WTC11 (cell line): ENCODE data around the gene COMTD1.

Experiments
- ATF2 ChIP-seq: sonication (generic); formaldehyde crosslinking; IDR thresholded peaks from 2 replicates; pipeline ENCODE4 v1.8.1; 2022; ENCODE audit warnings: low read depth, missing genetic modification reagents, borderline replicate concordance
- CTCF ChIP-seq: fragments of 200-600 bp; IDR thresholded peaks from 2 replicates; pipeline ENCODE4 v1.8.0; 2022; ENCODE audit warnings: antibody characterized with exemption
- E2F1 ChIP-seq: sonication (generic); formaldehyde crosslinking; IDR thresholded peaks from 2 replicates; pipeline ENCODE4 v1.8.0; 2022; ENCODE audit warnings: mild to moderate bottlenecking, missing genetic modification reagents
- ELF4 ChIP-seq: sonication (generic); formaldehyde crosslinking; IDR thresholded peaks from 2 replicates; pipeline ENCODE4 v1.8.1; 2022; ENCODE audit warnings: low read depth, mild to moderate bottlenecking, moderate library complexity, missing genetic modification reagents
- HMGA2 ChIP-seq: fragments of 250-450 bp; sonication (Bioruptor Pico); IDR thresholded peaks from 2 replicates; pipeline ENCODE4 v1.4.0; 2021; ENCODE audit warnings: mild to moderate bottlenecking, moderate library complexity
- NFYB ChIP-seq: sonication (generic); formaldehyde crosslinking; conservative IDR thresholded peaks from 2 replicates; pipeline ENCODE4 v1.8.0; 2022; ENCODE audit warnings: low read depth, missing genetic modification reagents
- NR2C2 ChIP-seq: sonication (generic); formaldehyde crosslinking; IDR thresholded peaks from 2 replicates; pipeline ENCODE4 v1.8.0; 2022; ENCODE audit warnings: mild to moderate bottlenecking, missing genetic modification reagents
- TEAD1 ChIP-seq: sonication (generic); formaldehyde crosslinking; IDR thresholded peaks from 2 replicates; pipeline ENCODE4 v1.8.0; 2022; ENCODE audit warnings: mild to moderate bottlenecking, missing genetic modification reagents
- TEAD4 ChIP-seq: sonication (generic); formaldehyde crosslinking; IDR thresholded peaks from 2 replicates; pipeline ENCODE4 v1.8.0; 2022; ENCODE audit warnings: mild to moderate bottlenecking, missing genetic modification reagents
- TP53 ChIP-seq: sonication (generic); formaldehyde crosslinking; IDR thresholded peaks from 2 replicates; pipeline ENCODE4 v1.8.1; 2023; ENCODE audit warnings: mild to moderate bottlenecking, missing genetic modification reagents
- USF1 ChIP-seq: sonication (generic); formaldehyde crosslinking; IDR thresholded peaks from 2 replicates; pipeline ENCODE4 v1.8.0; 2022; ENCODE audit warnings: mild to moderate bottlenecking, missing genetic modification reagents
- TF ChIP-seq, protein P1 (sequence below): fragments of 250-450 bp; sonication (Bioruptor Pico); IDR thresholded peaks from 2 replicates; pipeline ENCODE4 v1.9.0; 2021; ENCODE audit warnings: mild to moderate bottlenecking
- TF ChIP-seq, protein P2 (sequence below): sonication (generic); formaldehyde crosslinking; IDR thresholded peaks from 2 replicates; pipeline ENCODE4 v1.8.0; 2022; ENCODE audit warnings: mild to moderate bottlenecking, missing genetic modification reagents

- no peak for TF ChIP-seq CTCF
- TF ChIP-seq TP53 (CRISPR knock-in tag): no peak
- TF ChIP-seq, protein P1, sequence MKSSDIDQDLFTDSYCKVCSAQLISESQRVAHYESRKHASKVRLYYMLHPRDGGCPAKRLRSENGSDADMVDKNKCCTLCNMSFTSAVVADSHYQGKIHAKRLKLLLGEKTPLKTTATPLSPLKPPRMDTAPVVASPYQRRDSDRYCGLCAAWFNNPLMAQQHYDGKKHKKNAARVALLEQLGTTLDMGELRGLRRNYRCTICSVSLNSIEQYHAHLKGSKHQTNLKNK (CRISPR knock-in tag): no peak
- TF ChIP-seq, protein P2, sequence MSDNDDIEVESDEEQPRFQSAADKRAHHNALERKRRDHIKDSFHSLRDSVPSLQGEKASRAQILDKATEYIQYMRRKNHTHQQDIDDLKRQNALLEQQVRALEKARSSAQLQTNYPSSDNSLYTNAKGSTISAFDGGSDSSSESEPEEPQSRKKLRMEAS (CRISPR knock-in tag): no peak
- no peak for TF ChIP-seq ELF4 (CRISPR knock-in tag)
- TF ChIP-seq NFYB: no peak
- TF ChIP-seq HMGA2 (CRISPR knock-in tag): no peak
- TF ChIP-seq ATF2 (CRISPR knock-in tag): no peak
- TF ChIP-seq E2F1: no peak
- TF ChIP-seq TEAD1: no peak
- no peak for TF ChIP-seq USF1 (CRISPR knock-in tag)
- TF ChIP-seq NR2C2 (CRISPR knock-in tag): no peak
- no peak for TF ChIP-seq TEAD4
Observed at GRCh38 chr10:75207857-75208144, 28.0 kb downstream of the COMTD1 start.
